Measurements from ENCODE around the gene KIF3B.
"Not testable (repeated sequence)": the region's sequence is repeated elsewhere in the genome, so short reads cannot be mapped to it uniquely, and the experiment has no call there.

KIF3B gene

GRCh38 chr20:32249030-32249738 lies 28.3 kb upstream of the KIF3B start:
- peak; percentile 25 for DNase-seq

DNA sequence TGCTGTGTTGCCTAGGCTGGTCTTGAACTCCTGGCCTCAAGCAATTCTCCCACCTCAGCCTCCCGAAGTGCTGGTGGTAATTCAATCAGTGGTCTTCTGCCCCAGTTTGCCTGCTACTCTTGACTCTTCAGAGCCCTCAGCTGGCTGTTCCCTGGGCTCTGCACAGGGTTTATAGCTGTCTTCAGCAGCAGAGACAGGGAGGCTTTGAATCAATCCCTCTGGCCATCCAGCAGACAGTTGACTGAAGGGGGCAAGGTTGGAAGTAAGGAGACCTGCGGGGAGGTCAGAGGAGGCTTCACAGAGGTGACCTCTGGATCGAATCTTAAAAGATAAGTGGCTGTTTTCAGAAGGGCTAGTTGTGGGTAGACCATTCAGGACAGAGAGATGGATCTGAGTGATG lies 26.0 kb upstream of the KIF3B start:
- DNase-seq, result no peak

- peak; percentile 35 for DNase-seq
Measured at GRCh38 chr20:32252189-32252588, 25.3 kb upstream of the KIF3B start.

- not testable (repeated sequence) for DNase-seq
Measured at GRCh38 chr20:32260973-32261372, 16.5 kb upstream of the KIF3B start.

GRCh38 chr20:32261644-32262043 lies 15.8 kb upstream of the KIF3B start:
- no peak for DNase-seq

DNA sequence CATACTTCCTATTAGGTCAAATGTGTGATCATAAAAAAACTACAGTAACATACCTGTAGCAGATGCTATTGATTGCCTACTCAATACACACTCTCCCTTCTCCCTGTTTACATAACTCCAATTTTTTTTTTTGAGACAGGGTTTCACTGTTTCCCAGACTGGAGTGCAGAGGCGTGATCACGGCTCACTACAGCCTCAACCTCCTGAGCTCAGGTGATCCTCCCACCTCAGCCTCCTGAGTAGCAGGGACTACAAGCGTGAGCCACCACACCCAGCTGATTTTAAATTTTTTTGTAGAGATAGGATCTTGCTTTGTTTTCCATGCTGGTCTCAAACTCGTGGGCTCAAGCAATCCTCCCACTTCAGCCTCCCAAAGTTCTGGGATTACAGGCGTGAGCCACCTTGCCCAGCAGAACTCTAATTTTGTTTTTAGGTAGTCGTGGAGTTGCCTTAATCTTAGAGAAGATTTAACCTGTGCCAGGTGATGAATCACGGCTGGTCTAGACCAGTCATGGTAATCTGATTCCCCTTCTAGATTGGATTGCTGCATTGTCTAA lies 14.0 kb upstream of the KIF3B start:
- DNase-seq, result no peak

DNA sequence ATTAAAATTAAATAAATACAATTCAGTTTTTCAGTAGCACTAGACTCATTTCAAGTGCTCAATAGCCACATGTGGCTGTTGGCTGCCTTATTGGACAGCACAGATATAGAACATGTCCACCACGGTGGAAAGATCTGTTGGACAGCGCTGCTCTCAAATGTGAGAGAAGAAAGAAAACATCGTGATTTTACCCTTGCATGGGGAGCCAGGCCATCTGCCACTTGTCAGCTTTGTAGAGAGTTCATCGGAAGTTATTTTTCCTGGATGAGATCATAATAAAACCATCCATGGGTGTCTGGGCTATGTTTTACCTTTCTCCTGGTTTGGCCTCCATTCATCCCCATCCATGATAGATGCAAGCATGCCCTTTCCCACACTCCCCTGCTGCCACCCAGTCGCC lies 5.8 kb upstream of the KIF3B start:
- no peak for DNase-seq

DNA sequence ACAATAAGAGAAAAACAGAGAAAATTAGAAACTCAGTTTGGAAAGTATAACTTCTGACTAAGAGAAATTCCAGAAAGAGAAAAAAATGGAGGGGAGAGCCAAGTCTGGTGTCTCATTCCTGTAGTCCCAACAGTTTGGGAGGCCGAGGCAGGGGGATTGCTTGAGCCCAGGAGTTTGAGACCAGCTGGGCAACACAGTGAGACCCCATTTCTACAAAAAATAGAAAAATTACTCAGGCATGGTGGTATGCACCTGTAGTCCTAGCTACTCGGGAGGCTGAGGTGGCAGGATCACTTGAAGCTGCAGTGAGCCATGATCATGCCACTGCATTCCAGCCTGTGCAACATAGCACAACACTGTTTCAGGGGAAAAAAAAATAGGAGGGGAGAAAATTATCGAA lies 3.1 kb upstream of the KIF3B start:
- DNase-seq, result no peak

- not testable (repeated sequence) for DNase-seq
Measured at GRCh38 chr20:32275163-32275562, 2.3 kb upstream of the KIF3B start.

- DNase-seq, result peak; percentile 25
Measured at GRCh38 chr20:32278199-32278643, 770 bp downstream of the KIF3B start.

DNA sequence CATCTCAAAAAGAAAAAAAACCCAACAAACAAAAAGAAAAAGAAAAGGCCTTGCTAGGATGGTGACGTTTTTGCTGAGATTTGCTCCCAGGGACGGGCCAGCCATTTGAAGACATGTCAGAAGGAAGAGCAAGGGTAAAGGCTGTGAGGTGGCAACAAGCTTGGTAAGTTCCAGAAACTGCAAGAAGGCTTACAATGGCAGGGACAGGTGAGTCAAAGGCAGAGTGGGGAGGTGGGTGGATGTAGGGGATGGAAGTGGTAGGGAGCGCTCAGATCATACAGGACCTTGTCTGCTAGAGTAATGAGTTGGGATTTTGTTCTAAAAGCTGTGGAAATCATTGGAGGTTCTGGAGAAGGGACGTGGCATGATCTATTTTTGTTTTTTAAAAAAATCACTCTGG lies 4.3 kb downstream of the KIF3B start:
- no peak for DNase-seq

- no peak for DNase-seq
Measured at GRCh38 chr20:32282461-32282860, 5.0 kb downstream of the KIF3B start.

DNA sequence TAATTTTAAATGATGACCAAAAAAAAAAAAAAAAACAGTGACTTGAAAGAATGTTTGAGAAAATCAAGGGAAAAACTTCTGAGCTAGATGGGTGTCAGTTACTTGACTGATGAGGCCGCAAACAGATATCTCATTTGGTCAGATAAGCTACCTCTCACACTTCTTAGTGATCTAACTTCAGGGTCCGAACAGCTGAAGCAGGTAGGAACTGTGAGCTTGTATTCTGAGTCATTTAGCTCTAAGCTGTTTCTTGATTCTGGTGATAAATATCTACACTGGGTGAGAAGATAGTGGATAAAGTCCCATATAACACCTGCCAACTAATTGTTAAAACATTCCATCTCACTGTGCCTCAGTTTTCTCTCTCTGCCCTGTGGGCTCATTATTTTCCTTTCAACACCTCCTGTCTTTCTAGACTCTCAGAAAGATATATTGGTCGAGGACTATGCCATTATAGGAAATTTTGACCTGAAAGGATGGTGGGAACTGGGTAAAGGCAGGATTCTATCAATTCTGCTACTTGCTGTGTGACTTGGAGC lies 7.7 kb downstream of the KIF3B start:
- DNase-seq, result no peak

- no peak for DNase-seq
Measured at GRCh38 chr20:32285621-32286371, 8.3 kb downstream of the KIF3B start.

DNA sequence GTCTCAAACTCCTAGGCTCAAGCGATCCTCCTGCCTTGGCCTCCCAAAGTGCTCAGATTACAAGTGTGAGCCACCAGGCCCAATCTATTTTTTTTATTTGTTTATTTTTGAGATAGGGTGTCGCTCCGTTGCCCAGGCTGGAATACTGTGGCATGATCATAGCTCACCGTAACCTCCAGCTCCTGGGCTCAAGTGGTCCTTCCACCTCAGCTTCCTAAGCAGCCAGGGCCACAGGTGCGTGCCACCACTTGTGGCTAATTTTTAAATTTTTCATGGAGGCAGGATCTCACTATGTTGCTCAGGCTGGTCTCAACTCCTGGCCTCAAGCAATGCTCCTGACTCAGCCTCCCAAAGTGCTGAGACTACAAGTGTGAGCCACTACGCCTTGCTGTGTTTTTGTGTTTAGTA lies 9.8 kb downstream of the KIF3B start:
- DNase-seq, result no peak

GRCh38 chr20:32288225-32288849 lies 10.9 kb downstream of the KIF3B start:
- no peak for DNase-seq

DNA sequence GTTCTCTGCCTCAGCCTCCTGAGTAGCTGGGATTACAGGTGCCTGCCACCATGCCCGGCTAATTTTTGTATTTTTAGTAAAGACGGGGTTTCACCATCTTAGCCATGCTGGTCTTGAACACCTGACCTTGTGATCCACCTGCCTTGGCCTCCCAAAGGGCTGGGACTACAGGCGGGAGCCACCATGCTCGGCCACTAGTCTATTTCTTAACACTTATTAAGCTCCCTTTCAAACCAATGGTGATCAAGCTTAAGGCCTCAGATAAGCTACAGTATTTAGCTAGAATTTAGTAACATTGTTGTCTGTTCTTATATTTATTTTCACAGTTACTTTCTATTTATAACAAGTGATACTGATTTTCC lies 11.8 kb downstream of the KIF3B start:
- not testable (repeated sequence) for DNase-seq

GRCh38 chr20:32289661-32290431 lies 12.4 kb downstream of the KIF3B start:
- DNase-seq, result no peak

DNA sequence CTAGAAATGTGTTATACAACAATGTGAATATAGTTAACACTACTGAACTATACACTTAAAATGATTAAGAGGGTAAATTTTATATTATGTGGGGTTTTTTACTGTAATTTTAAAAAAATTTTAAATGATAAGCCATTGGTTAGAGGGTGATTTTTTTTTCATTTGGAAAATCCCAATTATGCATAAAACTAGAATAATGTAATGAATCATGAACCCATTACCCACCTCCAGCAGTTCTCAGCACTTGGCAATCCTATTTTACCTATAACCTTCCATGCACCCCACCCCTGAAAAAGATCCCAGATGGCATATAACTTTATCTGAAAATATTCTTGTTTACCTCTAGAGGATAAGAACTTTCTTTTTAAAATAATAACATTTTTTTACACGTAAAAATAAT lies 13.7 kb downstream of the KIF3B start:
- no peak for DNase-seq

DNA sequence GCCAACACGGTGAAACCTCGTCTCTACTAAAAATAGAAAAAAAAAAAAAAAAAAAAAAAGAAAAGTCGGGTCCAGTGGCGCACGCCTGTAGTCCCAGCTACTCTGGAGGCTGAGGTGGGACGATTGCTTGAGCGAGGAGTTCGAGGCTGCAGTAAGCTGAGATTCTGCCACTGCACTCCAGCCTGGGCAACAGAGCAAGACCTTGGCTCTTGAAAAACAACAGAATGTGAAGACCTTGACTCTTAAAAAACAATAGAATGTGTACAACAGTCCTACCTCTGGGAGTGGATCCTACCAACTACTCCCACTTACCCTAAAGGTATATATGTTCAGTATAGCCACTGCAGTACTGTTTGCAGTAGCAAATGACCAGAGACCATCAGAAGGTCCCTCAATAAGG lies 15.1 kb downstream of the KIF3B start:
- DNase-seq, result no peak

- no peak for DNase-seq
Measured at GRCh38 chr20:32294071-32294470, 16.6 kb downstream of the KIF3B start.

- DNase-seq, result no peak
Measured at GRCh38 chr20:32296412-32296811, 19.0 kb downstream of the KIF3B start.

Data from activated T-cell treated with anti-CD3 and anti-CD28 coated beads, Interleukin-2, amount 50 U/mL, for 1 hour (primary cell).